ENCODE measurements around the gene SPARC. TPM values are rescaled to one million over a fixed set of nuclear protein-coding genes. Genes with fewer than 3 reads are reported as not detected.

The SPARC gene
- total RNA-seq, 2 donors from 2014 or later, result 76.0 to 168 TPM

- TF ChIP-seq CTCF (IDR thresholded peaks at IDR 0.05), result no peak
- TF ChIP-seq POLR2A (IDR thresholded peaks at IDR 0.05), result no peak
- Histone ChIP-seq H3K4me3 (no peak overlapping the region), H3K36me3 (replicated peaks in 1 of 2; ENCODE audit: insufficient read depth in 1 of 2, low read depth in 2 of 2) (no peaks in the 10 kb centered on the region), H3K27ac (no peak overlapping the region), H3K9me3 (no peaks in the 10 kb centered on the region), H3K27me3 (no peaks in the 10 kb centered on the region), H3K4me1 (no peaks in the 10 kb centered on the region)
- no peak for ATAC-seq
- DNase-seq, result no peak
- intact Hi-C loops (cut with DNase I), result no loop called here
- 65 to 86% methylated on average over 3 to 4 of the region's 4 CpGs for WGBS, 2 donors
These were observed 48.1 kb downstream of the SPARC start for GRCh38 chr5:151638619-151639018.

GRCh38 chr5:151637676-151638075 is 49.0 kb downstream of the SPARC start:
- intact Hi-C loops (cut with DNase I), result no loop called here
- no peak for ATAC-seq
- TF ChIP-seq CTCF (IDR thresholded peaks at IDR 0.05), result no peak
- TF ChIP-seq POLR2A (IDR thresholded peaks at IDR 0.05), result no peak

DNA sequence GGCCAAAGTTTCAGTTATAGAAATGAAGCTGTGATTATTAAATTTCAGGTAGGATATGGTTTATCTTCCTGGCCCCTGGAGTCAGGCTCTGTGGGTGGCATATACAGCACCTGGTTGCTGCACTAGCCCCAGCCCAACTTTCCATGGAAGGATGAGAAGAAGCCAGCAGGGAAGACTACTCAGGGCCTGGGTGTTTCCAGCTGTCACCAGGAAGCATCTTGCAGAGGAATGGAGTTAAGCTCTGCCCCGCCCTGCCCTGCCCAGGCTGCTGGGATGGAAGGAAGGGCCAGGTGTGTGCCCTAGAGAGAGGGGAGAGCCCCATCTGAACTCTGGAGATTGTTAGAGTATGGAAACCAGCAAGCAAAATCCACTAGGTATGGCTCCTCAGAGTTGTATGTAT is 52.8 kb downstream of the SPARC start:
- no peak overlapping the region for H3K4me3 ChIP-seq
- H3K36me3 ChIP-seq (replicated peaks in 1 of 2; ENCODE audit: insufficient read depth in 1 of 2, low read depth in 2 of 2), result no peaks in the 10 kb centered on the region
- TF ChIP-seq CTCF (IDR thresholded peaks at IDR 0.05) (no peak), POLR2A (IDR thresholded peaks at IDR 0.05) (no peak)
- intact Hi-C loops (cut with DNase I), result no loop called here
- H3K4me1 ChIP-seq, result no peaks in the 10 kb centered on the region
- no peak overlapping the region for H3K27ac ChIP-seq
- H3K27me3 ChIP-seq, result no peaks in the 10 kb centered on the region
- no peaks in the 10 kb centered on the region for H3K9me3 ChIP-seq
- ATAC-seq (no peak), DNase-seq (no peak)
- WGBS, 2 donors, result 71 to 73% methylated on average over 1 of the region's 1 CpG

More at GRCh38 chr5:151637676-151638075, 49.0 kb downstream of the SPARC start:
- no peaks in the 10 kb centered on the region for H3K4me1 ChIP-seq
- H3K27me3 ChIP-seq, result no peaks in the 10 kb centered on the region
- H3K4me3 ChIP-seq, result no peak overlapping the region
- no peak for DNase-seq
- no peaks in the 10 kb centered on the region for H3K36me3 ChIP-seq (replicated peaks in 1 of 2; ENCODE audit: insufficient read depth in 1 of 2, low read depth in 2 of 2)
- H3K9me3 ChIP-seq, result no peaks in the 10 kb centered on the region
- 61 to 74% methylated on average over 5 of the region's 5 CpGs for WGBS, 2 donors
- H3K27ac ChIP-seq, result no peak overlapping the region

- no peak for DNase-seq
- intact Hi-C loops (cut with DNase I), result no loop called here
- Histone ChIP-seq H3K4me1 (no peaks in the 10 kb centered on the region), H3K36me3 (replicated peaks in 1 of 2; ENCODE audit: insufficient read depth in 1 of 2, low read depth in 2 of 2) (no peaks in the 10 kb centered on the region), H3K27me3 (no peaks in the 10 kb centered on the region), H3K27ac (no peak overlapping the region), H3K4me3 (no peak overlapping the region), H3K9me3 (no peaks in the 10 kb centered on the region)
- 81 to 87% methylated on average over 6 to 8 of the region's 8 CpGs for WGBS, 2 donors
- no peak for ATAC-seq
- TF ChIP-seq POLR2A (IDR thresholded peaks at IDR 0.05) (no peak), CTCF (IDR thresholded peaks at IDR 0.05) (no peak)
These were observed 53.8 kb downstream of the SPARC start for GRCh38 chr5:151632941-151633340.

- DNase-seq, result no peak
- TF ChIP-seq POLR2A (IDR thresholded peaks at IDR 0.05) (no peak), CTCF (IDR thresholded peaks at IDR 0.05) (no peak)
- ATAC-seq, result no peak
These were observed 54.2 kb downstream of the SPARC start for GRCh38 chr5:151632524-151632923.

More at GRCh38 chr5:151632524-151632923, 54.2 kb downstream of the SPARC start:
- Histone ChIP-seq H3K27ac (no peak overlapping the region), H3K27me3 (no peaks in the 10 kb centered on the region), H3K4me3 (no peak overlapping the region), H3K4me1 (no peaks in the 10 kb centered on the region), H3K36me3 (replicated peaks in 1 of 2; ENCODE audit: insufficient read depth in 1 of 2, low read depth in 2 of 2) (no peaks in the 10 kb centered on the region), H3K9me3 (no peaks in the 10 kb centered on the region)
- 61 to 83% methylated on average over 11 to 15 of the region's 15 CpGs for WGBS, 2 donors
- intact Hi-C loops (cut with DNase I), result no loop called here

Data from body of pancreas (tissue), 4 donors.